Activated naive CD8-positive, alpha-beta T cell treated with anti-CD3 and anti-CD28 coated beads, Interleukin-2, amount 50 U/mL, for 24 hours (primary cell): ENCODE results near the gene PIEZO2.
"Not testable (repeated sequence)": the region's sequence is repeated elsewhere in the genome, so short reads cannot be mapped to it uniquely, and the experiment has no call there.

Experiments
- ATAC-seq: fragments of 150-1000 bp; cut with Tn5 transposase; one replicate; pipeline ENCODE4 v1.10.0; 2021
- DNase-seq: peaks from one replicate; pipeline ENCODE4 v3.0.0; 2021
- H3K27ac Mint-ChIP-seq: one replicate; pipeline ENCODE4 v1.8.0; 2021; ENCODE audit warnings: mild to moderate bottlenecking, mixed read lengths
- H3K27me3 Mint-ChIP-seq: one replicate; pipeline ENCODE4 v1.8.0; 2021; ENCODE audit warnings: mixed read lengths
- H3K36me3 Mint-ChIP-seq: one replicate; pipeline ENCODE4 v1.8.0; 2021; ENCODE audit warnings: low read depth, mixed read lengths
- H3K4me1 Mint-ChIP-seq: one replicate; pipeline ENCODE4 v1.8.0; 2021; ENCODE audit warnings: mixed read lengths
- H3K4me3 Mint-ChIP-seq: one replicate; pipeline ENCODE4 v1.8.0; 2021; ENCODE audit warnings: mild to moderate bottlenecking, moderate library complexity, mixed read lengths
- H3K9me3 Mint-ChIP-seq: one replicate; pipeline ENCODE4 v1.8.0; 2021; ENCODE audit warnings: mixed read lengths

PIEZO2 gene

DNA sequence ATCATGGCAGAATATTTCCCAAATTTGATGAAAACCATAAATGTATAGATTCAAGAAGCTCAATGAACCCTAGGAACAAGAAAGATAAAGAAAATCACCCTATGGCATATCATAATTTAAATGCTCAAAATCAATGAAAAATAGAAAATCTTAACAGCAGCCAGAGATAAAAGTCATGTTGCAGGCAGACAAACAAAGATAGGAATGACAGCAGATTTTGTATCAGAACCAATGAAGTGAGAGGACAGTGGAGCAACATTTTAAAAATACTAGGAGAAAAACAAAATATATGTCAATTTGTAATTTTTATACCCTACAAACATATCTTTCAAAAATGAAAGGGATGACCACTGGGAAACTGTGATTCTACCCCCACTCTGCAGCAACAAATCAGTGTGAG, 203.3 kb downstream of the PIEZO2 start:
- no peaks in the 10 kb centered on the region for H3K27me3 Mint-ChIP-seq
- ATAC-seq (no peak), DNase-seq (no peak)
- H3K4me3 Mint-ChIP-seq = no peak overlapping the region
- no peak overlapping the region for H3K27ac Mint-ChIP-seq
- H3K36me3 Mint-ChIP-seq = no peaks in the 10 kb centered on the region
- no peaks in the 10 kb centered on the region for H3K4me1 Mint-ChIP-seq
- H3K9me3 Mint-ChIP-seq = peaks cover 31% of the 10 kb centered on the region

GRCh38 chr18:10942998-10943397, 206.4 kb downstream of the PIEZO2 start:
- DNase-seq = no peak
- H3K4me3 Mint-ChIP-seq = no peak overlapping the region
- no peak for ATAC-seq
- H3K36me3 Mint-ChIP-seq = no peaks in the 10 kb centered on the region
- H3K9me3 Mint-ChIP-seq = peaks cover 34% of the 10 kb centered on the region
- no peaks in the 10 kb centered on the region for H3K27me3 Mint-ChIP-seq
- H3K4me1 Mint-ChIP-seq = no peaks in the 10 kb centered on the region
- H3K27ac Mint-ChIP-seq = no peak overlapping the region

DNA sequence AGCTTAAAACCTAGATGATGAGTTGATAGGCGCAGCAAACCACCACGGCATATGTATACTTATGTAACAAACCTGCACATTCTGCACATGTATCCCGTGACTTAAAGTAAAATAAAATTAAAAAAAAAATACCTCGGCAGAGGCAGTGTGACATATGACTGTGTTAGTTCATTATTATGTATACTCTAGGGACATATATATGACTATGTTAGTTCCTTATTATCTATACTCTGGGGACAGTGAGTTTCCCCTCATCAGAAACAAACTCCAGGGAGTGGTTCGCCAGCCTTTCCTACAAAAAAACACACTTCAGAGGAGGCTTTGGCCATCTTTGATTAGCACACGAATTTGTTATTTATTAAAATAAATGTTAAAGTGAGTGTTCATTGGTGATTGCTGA, 209.5 kb downstream of the PIEZO2 start:
- Mint-ChIP-seq H3K27me3 (no peaks in the 10 kb centered on the region), H3K4me3 (no peak overlapping the region), H3K27ac (no peak overlapping the region), H3K9me3 (peaks cover 20% of the 10 kb centered on the region), H3K36me3 (no peaks in the 10 kb centered on the region), H3K4me1 (no peaks in the 10 kb centered on the region)
- no peak for DNase-seq
- ATAC-seq = no peak

DNA sequence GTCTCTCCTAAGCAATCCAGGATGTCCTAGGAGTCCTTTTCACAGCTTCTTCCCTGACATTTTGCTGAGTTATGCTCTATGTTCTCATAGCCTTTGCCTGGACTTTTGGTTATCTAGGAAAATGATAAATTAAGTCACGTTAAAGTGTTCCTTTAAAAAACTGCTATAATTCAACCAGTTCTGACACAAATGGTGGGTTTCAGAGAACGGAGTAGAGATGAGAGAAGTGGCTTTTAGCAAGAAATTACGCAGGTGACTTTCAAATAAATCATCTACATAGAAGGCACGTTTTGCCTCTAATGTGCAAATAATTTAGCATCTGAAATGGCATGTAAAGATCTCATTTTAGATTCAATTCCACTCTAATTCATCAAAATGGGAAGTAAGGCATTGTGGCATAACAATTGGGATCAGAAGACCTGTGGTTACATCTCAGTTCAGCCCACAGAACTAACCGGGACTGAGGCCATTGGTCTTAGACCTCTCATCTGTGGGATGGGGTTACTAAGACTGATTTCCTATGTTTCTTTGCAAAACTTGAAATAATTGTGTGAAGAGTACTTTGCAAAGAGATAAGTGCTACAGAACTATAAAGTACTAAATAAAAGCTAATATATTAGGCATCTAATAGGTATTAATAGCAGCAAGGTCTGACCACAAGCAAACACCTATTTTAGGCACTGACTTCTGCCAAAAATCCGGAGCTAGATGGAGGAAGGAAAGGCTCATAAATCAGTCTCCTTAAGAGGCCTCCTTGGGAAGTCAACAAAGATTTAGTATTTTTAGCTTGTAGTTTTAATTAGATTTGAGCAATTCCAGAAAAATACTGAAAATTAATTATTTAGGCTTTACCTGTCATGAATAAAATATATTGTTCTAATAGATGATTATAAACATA, 211.4 kb downstream of the PIEZO2 start:
- DNase-seq (no peak), ATAC-seq (no peak)
- H3K27me3 Mint-ChIP-seq = no peaks in the 10 kb centered on the region
- H3K4me1 Mint-ChIP-seq = no peaks in the 10 kb centered on the region
- peaks cover 6% of the 10 kb centered on the region for H3K9me3 Mint-ChIP-seq
- no peak overlapping the region for H3K4me3 Mint-ChIP-seq
- H3K27ac Mint-ChIP-seq = no peak overlapping the region
- no peaks in the 10 kb centered on the region for H3K36me3 Mint-ChIP-seq

- no peak overlapping the region for H3K4me3 Mint-ChIP-seq
- DNase-seq = no peak
- H3K27ac Mint-ChIP-seq = no peak overlapping the region
- no peak for ATAC-seq
- H3K9me3 Mint-ChIP-seq = peaks cover 3% of the 10 kb centered on the region
- H3K36me3 Mint-ChIP-seq = no peaks in the 10 kb centered on the region
- H3K4me1 Mint-ChIP-seq = no peaks in the 10 kb centered on the region
- no peaks in the 10 kb centered on the region for H3K27me3 Mint-ChIP-seq
These were observed 213.0 kb downstream of the PIEZO2 start for GRCh38 chr18:10936176-10937053.

GRCh38 chr18:10935588-10935987, 213.8 kb downstream of the PIEZO2 start:
- ATAC-seq (no peak), DNase-seq (no peak)
- Mint-ChIP-seq H3K4me1 (no peaks in the 10 kb centered on the region), H3K9me3 (peaks cover 3% of the 10 kb centered on the region), H3K27ac (no peak overlapping the region), H3K27me3 (no peaks in the 10 kb centered on the region), H3K36me3 (no peaks in the 10 kb centered on the region), H3K4me3 (no peak overlapping the region)

DNA sequence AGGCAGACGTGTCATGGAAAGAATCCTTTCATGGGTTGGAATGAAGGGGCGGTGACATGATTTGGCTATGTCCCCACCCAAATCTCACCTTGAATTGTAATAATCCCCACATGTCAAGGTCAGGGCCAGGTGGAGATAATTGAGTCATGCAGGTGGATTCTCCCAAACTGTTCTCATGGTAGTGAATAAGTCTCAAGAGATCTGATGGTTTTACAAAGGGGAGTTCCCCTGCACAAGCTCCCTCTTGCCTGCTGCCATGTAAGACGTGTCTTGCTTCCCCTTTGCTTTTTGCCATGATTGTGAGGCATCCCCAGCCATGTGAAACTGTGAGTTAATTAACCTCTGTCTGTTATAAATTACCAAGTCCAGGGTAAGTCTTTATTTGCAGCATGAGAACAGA, 215.7 kb downstream of the PIEZO2 start:
- not testable (repeated sequence) for H3K27ac Mint-ChIP-seq, H3K9me3 Mint-ChIP-seq, H3K27me3 Mint-ChIP-seq, ATAC-seq, H3K4me1 Mint-ChIP-seq, DNase-seq, H3K4me3 Mint-ChIP-seq, H3K36me3 Mint-ChIP-seq

GRCh38 chr18:10930076-10930475, 219.3 kb downstream of the PIEZO2 start:
- H3K9me3 Mint-ChIP-seq = no peaks in the 10 kb centered on the region
- no peak for ATAC-seq
- no peak overlapping the region for H3K4me3 Mint-ChIP-seq
- H3K27ac Mint-ChIP-seq = no peak overlapping the region
- no peaks in the 10 kb centered on the region for H3K4me1 Mint-ChIP-seq
- no peaks in the 10 kb centered on the region for H3K36me3 Mint-ChIP-seq
- DNase-seq = no peak
- H3K27me3 Mint-ChIP-seq = no peaks in the 10 kb centered on the region

GRCh38 chr18:10928772-10929373, 220.5 kb downstream of the PIEZO2 start:
- Mint-ChIP-seq H3K4me3 (no peak overlapping the region), H3K4me1 (no peaks in the 10 kb centered on the region), H3K27ac (no peak overlapping the region), H3K27me3 (no peaks in the 10 kb centered on the region), H3K36me3 (no peaks in the 10 kb centered on the region), H3K9me3 (no peaks in the 10 kb centered on the region)
- ATAC-seq = no peak
- DNase-seq = no peak

DNA sequence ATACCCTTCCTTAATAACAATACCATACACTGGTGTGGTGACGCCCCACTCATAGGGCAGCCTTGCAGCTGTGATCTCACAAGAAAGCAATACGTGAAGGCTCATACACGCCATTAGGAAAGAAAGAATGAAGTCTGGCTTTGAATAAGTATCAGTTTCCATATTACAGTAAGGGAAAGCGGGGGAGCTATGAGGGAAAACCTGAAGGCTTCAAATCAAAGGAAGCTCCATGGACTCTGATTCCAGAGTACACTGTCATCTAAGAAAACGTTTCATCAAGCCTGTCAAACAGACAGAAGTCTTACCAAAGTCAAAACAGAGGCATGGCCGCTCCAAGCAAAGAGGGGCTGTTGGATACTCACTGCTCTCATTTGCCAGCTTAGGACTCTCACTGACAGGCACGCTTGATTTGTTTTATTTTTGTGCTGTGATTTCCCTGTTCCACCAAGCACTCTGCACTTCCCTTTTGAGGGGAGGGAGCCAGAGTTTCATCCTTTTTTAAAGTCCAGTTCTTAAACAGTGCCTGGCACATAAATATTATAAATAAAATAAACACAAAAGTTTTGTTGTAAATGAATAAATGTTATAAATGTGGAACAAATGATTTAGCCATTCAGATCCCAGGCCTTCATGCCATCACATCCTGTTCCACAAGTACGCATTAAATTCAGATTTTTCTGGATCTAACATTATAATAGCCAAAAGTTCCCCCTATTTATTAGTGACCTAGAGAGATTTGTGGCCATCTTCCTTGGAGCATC, 221.2 kb downstream of the PIEZO2 start:
- no peak overlapping the region for H3K27ac Mint-ChIP-seq
- no peaks in the 10 kb centered on the region for H3K9me3 Mint-ChIP-seq
- H3K4me3 Mint-ChIP-seq = no peak overlapping the region
- ATAC-seq = no peak
- no peaks in the 10 kb centered on the region for H3K27me3 Mint-ChIP-seq
- no peaks in the 10 kb centered on the region for H3K4me1 Mint-ChIP-seq
- no peak for DNase-seq
- no peaks in the 10 kb centered on the region for H3K36me3 Mint-ChIP-seq

DNA sequence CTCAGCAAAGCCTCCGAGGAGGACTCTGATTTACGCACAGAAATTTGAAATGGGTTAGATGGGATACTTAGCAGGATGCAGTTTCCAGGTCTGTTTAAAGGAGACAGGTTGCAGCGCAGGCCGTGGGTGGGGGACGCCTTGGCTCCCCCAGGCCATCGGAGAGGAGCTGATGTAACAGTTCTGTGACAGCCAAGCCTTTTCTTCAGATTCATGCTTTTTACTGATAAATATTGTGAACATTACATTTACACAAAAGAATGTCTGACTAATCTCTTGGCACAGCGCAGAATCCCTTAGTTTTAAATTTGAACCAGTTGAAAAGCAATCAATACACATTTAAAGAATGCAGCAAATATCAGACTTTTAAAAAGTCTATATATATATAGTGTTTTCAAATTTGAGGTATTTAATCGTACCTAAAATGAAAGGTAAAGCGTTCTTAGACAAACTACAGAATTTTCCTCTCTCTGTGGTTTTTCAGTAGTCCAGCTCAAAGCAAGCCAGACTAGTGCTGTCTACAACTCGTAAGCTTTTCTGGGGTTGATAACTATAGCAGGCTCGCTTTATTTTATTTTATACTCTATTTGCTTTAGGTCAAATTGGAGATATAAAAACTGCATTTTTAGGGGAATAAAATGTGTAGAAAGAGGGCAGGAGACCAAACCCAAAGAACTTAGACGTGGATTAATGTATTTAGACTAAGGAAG, 221.9 kb downstream of the PIEZO2 start:
- ATAC-seq (no peak), DNase-seq (no peak)
- Mint-ChIP-seq H3K4me3 (no peak overlapping the region), H3K9me3 (no peaks in the 10 kb centered on the region), H3K27ac (no peak overlapping the region), H3K36me3 (no peaks in the 10 kb centered on the region), H3K27me3 (no peaks in the 10 kb centered on the region), H3K4me1 (no peaks in the 10 kb centered on the region)

- ATAC-seq (no peak), DNase-seq (no peak)
- no peaks in the 10 kb centered on the region for H3K9me3 Mint-ChIP-seq
- no peaks in the 10 kb centered on the region for H3K4me1 Mint-ChIP-seq
- H3K36me3 Mint-ChIP-seq = no peaks in the 10 kb centered on the region
- no peak overlapping the region for H3K4me3 Mint-ChIP-seq
- H3K27me3 Mint-ChIP-seq = no peaks in the 10 kb centered on the region
- no peak overlapping the region for H3K27ac Mint-ChIP-seq
These were observed 222.7 kb downstream of the PIEZO2 start for GRCh38 chr18:10926621-10927161.

- DNase-seq (no peak), ATAC-seq (no peak)
- H3K36me3 Mint-ChIP-seq = no peaks in the 10 kb centered on the region
- no peaks in the 10 kb centered on the region for H3K27me3 Mint-ChIP-seq
- no peaks in the 10 kb centered on the region for H3K4me1 Mint-ChIP-seq
- H3K9me3 Mint-ChIP-seq = no peaks in the 10 kb centered on the region
- H3K27ac Mint-ChIP-seq = no peak overlapping the region
- H3K4me3 Mint-ChIP-seq = no peak overlapping the region
These were observed 225.1 kb downstream of the PIEZO2 start for GRCh38 chr18:10924290-10924689.
